HG03060 (cell line): Measurements from ENCODE around the gene SMIM38.
"Not testable (repeated sequence)": the region's sequence is repeated elsewhere in the genome, so short reads cannot be mapped to it uniquely, and the experiment has no call there.

Experiments
- ATAC-seq: cut with Tn5 transposase; IDR thresholded peaks from one replicate; pipeline ENCODE4 v1.9.1; 2021; ENCODE audit warnings: low read depth, moderate number of reproducible peaks; ENCODE audit not compliant: unreplicated experiment

SMIM38 gene

GRCh38 chr11:69121621-69122325, 34.0 kb upstream of the SMIM38 start:
- no peak for ATAC-seq

- no peak for ATAC-seq
Measured at GRCh38 chr11:69122326-69122629, 33.5 kb upstream of the SMIM38 start.

GRCh38 chr11:69122630-69123431, 32.9 kb upstream of the SMIM38 start:
- no peak for ATAC-seq

GRCh38 chr11:69123593-69124545, 31.9 kb upstream of the SMIM38 start:
- ATAC-seq, result no peak

- ATAC-seq, result no peak
Measured at GRCh38 chr11:69125861-69126260, 29.9 kb upstream of the SMIM38 start.

GRCh38 chr11:69126286-69126685, 29.4 kb upstream of the SMIM38 start:
- ATAC-seq, result no peak

- no peak for ATAC-seq
Measured at GRCh38 chr11:69127081-69127850, 28.5 kb upstream of the SMIM38 start.

- ATAC-seq, result no peak
Measured at GRCh38 chr11:69127884-69128283, 27.9 kb upstream of the SMIM38 start.

- no peak for ATAC-seq
Measured at GRCh38 chr11:69129053-69129452, 26.7 kb upstream of the SMIM38 start.

GRCh38 chr11:69129647-69130046, 26.1 kb upstream of the SMIM38 start:
- no peak for ATAC-seq

- ATAC-seq, result no peak
Measured at GRCh38 chr11:69130654-69131053, 25.1 kb upstream of the SMIM38 start.

- no peak for ATAC-seq
Measured at GRCh38 chr11:69131121-69131566, 24.6 kb upstream of the SMIM38 start.

GRCh38 chr11:69131644-69132300, 24.0 kb upstream of the SMIM38 start:
- no peak for ATAC-seq

GRCh38 chr11:69132301-69132670, 23.4 kb upstream of the SMIM38 start:
- no peak for ATAC-seq

GRCh38 chr11:69133251-69133650, 22.5 kb upstream of the SMIM38 start:
- ATAC-seq, result no peak

- not testable (repeated sequence) for ATAC-seq
Measured at GRCh38 chr11:69134182-69134581, 21.6 kb upstream of the SMIM38 start.

- no peak for ATAC-seq
Measured at GRCh38 chr11:69134957-69135356, 20.8 kb upstream of the SMIM38 start.

- no peak for ATAC-seq
Measured at GRCh38 chr11:69135420-69136363, 20.0 kb upstream of the SMIM38 start.

GRCh38 chr11:69136471-69136870, 19.3 kb upstream of the SMIM38 start:
- no peak for ATAC-seq
